T-helper 2 cell treated with Interferon-gamma antibody and Interleukin-4, amounts not matched to agents 5 μg/mL and 100 μg/mL, for 36 hours (primary cell): ENCODE results near the gene RAX2.

Experiments
- DNase-seq: peaks from one replicate; pipeline ENCODE4 v3.0.0; 2021; ENCODE audit warnings: low spot score
- H3K27ac Mint-ChIP-seq: one replicate; pipeline ENCODE4 v1.8.0; 2021; ENCODE audit warnings: mild to moderate bottlenecking, mixed read lengths
- H3K27me3 Mint-ChIP-seq: one replicate; pipeline ENCODE4 v1.8.0; 2021; ENCODE audit warnings: low read depth, mixed read lengths
- H3K36me3 Mint-ChIP-seq: one replicate; pipeline ENCODE4 v1.8.0; 2021; ENCODE audit warnings: low read depth, mixed read lengths
- H3K4me1 Mint-ChIP-seq: one replicate; pipeline ENCODE4 v1.8.0; 2021; ENCODE audit warnings: low read depth, mixed read lengths
- H3K4me3 Mint-ChIP-seq: one replicate; pipeline ENCODE4 v1.8.0; 2022; ENCODE audit warnings: mild to moderate bottlenecking, moderate library complexity, mixed read lengths
- H3K9me3 Mint-ChIP-seq: one replicate; pipeline ENCODE4 v1.8.0; 2021; ENCODE audit warnings: mixed read lengths

RAX2 gene

GRCh38 chr19:3723883-3724282 is 48.1 kb downstream of the RAX2 start:
- Mint-ChIP-seq H3K9me3 (no peaks in the 10 kb centered on the region), H3K27ac (no peak overlapping the region), H3K4me1 (peaks cover 2% of the 10 kb centered on the region), H3K27me3 (peaks cover 39% of the 10 kb centered on the region), H3K4me3 (no peak overlapping the region), H3K36me3 (no peaks in the 10 kb centered on the region)
- DNase-seq, result no peak

GRCh38 chr19:3723110-3723488 is 48.9 kb downstream of the RAX2 start:
- H3K36me3 Mint-ChIP-seq, result no peaks in the 10 kb centered on the region
- H3K4me1 Mint-ChIP-seq, result peaks cover 2% of the 10 kb centered on the region
- no peak for DNase-seq
- H3K27ac Mint-ChIP-seq, result no peak overlapping the region
- H3K9me3 Mint-ChIP-seq, result no peaks in the 10 kb centered on the region
- H3K27me3 Mint-ChIP-seq, result peaks cover 39% of the 10 kb centered on the region
- H3K4me3 Mint-ChIP-seq, result no peak overlapping the region

- no peaks in the 10 kb centered on the region for H3K9me3 Mint-ChIP-seq
- no peak overlapping the region for H3K4me3 Mint-ChIP-seq
- peaks cover 39% of the 10 kb centered on the region for H3K27me3 Mint-ChIP-seq
- DNase-seq, result no peak
- H3K4me1 Mint-ChIP-seq, result peaks cover 2% of the 10 kb centered on the region
- no peaks in the 10 kb centered on the region for H3K36me3 Mint-ChIP-seq
- H3K27ac Mint-ChIP-seq, result no peak overlapping the region
Observed at GRCh38 chr19:3722443-3723109, 49.5 kb downstream of the RAX2 start.

- Mint-ChIP-seq H3K9me3 (no peaks in the 10 kb centered on the region), H3K36me3 (no peaks in the 10 kb centered on the region), H3K4me3 (no peak overlapping the region), H3K27ac (no peak overlapping the region), H3K4me1 (peaks cover 2% of the 10 kb centered on the region), H3K27me3 (peaks cover 39% of the 10 kb centered on the region)
- no peak for DNase-seq
Observed at GRCh38 chr19:3721887-3722442, 50.1 kb downstream of the RAX2 start.

- Mint-ChIP-seq H3K36me3 (no peaks in the 10 kb centered on the region), H3K27ac (no peak overlapping the region), H3K9me3 (no peaks in the 10 kb centered on the region), H3K4me3 (peak overlapping the region; percentile 12), H3K27me3 (peaks cover 39% of the 10 kb centered on the region), H3K4me1 (peaks cover 2% of the 10 kb centered on the region)
- DNase-seq, result peak; percentile 79
Observed at GRCh38 chr19:3721131-3721886, 50.7 kb downstream of the RAX2 start.

- DNase-seq, result no peak
- Mint-ChIP-seq H3K4me3 (no peak overlapping the region), H3K4me1 (peaks cover 2% of the 10 kb centered on the region), H3K27ac (no peak overlapping the region), H3K36me3 (no peaks in the 10 kb centered on the region), H3K27me3 (peaks cover 39% of the 10 kb centered on the region), H3K9me3 (no peaks in the 10 kb centered on the region)
Observed at GRCh38 chr19:3720349-3720917, 51.6 kb downstream of the RAX2 start.

GRCh38 chr19:3719868-3720267 is 52.2 kb downstream of the RAX2 start:
- Mint-ChIP-seq H3K27ac (no peak overlapping the region), H3K27me3 (peaks cover 34% of the 10 kb centered on the region), H3K4me1 (peaks cover 2% of the 10 kb centered on the region), H3K36me3 (no peaks in the 10 kb centered on the region), H3K9me3 (no peaks in the 10 kb centered on the region), H3K4me3 (no peak overlapping the region)
- DNase-seq, result no peak
